NK-92 treated with Interleukin-12 subunit alpha and Interleukin-12 subunit beta, amount 100 ng/mL, for 24 hours (cell line): ENCODE results near the gene HINFP.
A peak's percentile ranks its signal among the peaks of the same experiment; 100 is the strongest.
"Not testable (repeated sequence)": the region's sequence is repeated elsewhere in the genome, so short reads cannot be mapped to it uniquely, and the experiment has no call there.

Experiments
- DNase-seq: peaks from one replicate; lab custom pipeline; 2025; lab: John Stamatoyannopoulos, UW

HINFP gene

DNA sequence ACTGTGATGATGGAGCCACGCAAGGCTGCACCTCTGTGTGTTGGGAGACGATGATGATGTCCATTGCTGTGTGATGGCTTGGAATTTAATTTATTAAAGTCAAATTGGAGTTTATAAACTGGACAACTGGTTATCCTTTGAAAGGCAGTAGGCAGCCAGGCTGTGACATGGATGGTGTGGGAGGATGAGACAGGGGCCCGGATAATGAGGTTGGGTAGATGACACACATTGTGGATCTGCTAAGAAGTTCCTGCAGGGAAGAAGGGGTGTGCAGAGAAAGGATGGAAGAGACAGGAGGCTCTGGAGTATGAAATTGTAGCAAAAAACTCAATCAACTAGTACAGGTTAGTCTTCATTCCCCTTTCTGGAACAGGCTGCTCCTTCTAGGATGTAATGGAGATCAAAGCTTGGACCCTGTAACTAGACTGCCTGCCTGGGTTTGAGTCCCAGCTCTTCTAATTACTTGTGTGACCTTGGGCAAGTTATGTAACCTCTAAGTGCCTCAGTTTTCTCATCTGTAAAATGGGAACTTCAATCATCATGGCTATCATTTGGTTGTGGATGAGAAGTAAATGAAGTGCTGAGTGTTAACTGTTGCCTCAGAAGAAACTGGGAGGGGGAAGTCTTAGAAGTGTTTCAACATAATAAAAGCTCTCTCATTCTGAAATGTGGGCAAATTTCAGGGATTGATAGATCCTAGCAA lies 4.2 kb upstream of the HINFP start:
- no peak for DNase-seq

DNA sequence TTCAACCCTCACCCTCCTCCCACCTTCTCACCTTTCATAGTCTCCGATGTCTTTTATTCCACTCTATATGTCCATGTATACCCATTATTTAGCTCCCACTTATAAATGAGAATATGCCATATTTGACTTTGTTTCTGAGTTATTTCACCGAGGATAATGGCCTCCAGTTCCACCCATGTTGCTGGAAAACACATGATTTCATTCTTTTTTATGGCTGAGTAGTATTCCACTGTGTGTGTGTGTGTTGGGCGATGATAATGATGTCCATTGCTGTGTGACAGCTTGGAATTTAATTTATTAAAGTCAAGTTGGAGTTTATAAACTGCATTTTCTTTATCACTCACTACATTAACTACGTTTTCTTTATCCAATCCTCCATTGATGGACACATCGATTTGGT lies 3.2 kb upstream of the HINFP start:
- DNase-seq = no peak

DNA sequence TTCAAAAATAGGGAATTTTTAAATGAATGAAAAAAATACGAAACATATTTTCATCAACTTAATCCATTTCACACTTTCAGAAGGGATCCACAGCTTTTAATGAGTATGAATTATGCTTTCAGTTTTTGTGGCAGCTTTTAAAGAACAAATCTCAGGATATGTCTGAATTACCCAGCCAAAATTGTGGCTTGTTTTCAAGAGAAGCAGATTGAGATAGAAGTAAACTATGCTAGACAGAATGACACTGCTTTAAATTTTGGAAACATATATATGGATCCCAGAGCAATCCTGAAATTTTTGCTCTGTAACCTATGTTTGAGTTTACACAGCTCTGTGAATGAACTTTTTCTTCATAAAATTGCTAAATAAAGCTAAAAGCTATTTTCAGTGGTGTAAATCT lies 2.4 kb upstream of the HINFP start:
- no peak for DNase-seq

DNA sequence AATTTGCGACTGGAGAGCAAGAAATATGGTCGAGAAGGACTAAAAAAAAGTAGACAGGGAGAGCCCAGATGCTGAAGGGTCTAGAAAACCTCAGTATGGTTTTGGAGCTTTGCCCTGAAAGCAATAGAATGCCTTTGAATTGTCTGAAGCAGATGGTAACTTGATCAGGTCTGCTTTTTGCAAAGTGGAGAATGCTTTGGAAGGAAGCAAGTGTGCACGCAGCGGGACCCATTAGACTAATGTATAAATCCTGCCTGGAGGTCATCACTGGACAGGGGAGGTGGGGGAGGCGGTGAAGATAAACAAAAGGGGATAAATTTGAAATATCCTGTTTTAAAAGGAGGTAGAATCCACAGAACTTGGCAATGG lies 757 bp upstream of the HINFP start:
- DNase-seq = no peak

DNA sequence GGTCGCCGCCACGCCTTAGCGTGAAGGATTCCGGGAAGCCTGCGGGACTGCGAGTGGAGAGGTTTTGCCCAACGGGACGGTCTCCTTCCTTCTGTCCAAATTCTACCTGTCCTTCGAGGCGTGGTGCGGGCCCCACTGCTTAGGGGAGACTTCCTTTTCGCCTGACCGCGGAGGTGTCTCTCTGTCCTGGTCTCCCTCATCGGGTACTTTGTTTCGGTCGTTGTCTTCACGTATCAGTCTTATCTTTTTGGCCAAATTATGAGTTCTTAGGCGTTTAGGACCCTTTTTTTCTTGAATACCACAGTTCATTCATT lies 388 bp downstream of the HINFP start:
- no peak for DNase-seq

DNA sequence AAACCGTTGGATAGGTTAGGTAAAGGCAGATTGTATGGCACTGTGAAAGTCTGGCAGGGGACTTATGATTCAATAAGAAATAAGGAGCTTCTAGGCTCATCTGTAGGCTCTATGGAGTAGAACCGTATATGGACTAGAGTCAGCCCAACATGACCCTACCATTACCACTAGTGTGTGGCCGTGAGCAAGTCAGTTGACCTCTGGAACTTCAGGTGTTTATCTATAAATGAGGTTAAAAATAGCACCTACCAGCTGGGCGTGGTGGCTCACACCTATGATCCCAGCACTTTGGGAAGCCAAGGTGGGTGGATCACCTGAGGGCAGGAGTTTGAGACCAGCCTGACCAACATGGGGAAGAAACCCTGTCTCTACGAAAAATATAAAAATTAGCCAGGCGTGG lies 4.4 kb downstream of the HINFP start:
- no peak for DNase-seq

DNA sequence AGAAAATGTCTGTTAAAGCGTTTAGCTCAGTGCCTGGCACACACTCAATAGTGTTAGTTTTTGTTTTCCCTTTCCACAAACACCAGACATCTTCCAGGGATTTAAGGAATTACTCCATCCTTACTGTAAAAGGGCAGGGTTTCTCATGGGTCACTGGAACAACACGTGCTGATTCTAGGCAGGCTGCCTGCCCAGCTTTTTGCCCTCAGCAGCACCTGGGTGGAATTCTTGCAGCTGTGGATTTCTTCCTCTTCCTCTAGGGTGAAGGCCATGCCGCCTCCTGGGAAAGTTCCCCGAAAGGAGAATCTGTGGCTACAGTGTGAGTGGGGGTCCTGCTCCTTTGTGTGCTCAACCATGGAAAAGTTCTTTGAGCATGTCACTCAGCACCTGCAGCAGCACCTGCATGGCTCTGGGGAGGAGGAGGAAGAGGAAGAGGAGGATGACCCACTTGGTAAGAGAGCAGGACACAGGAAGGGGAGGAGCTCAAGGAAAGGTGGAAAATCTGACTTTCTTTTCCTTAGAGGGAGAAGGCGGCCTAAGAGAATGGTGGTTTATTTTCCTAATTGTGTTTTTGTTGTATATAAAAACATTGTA lies 5.4 kb downstream of the HINFP start:
- no peak for DNase-seq

DNA sequence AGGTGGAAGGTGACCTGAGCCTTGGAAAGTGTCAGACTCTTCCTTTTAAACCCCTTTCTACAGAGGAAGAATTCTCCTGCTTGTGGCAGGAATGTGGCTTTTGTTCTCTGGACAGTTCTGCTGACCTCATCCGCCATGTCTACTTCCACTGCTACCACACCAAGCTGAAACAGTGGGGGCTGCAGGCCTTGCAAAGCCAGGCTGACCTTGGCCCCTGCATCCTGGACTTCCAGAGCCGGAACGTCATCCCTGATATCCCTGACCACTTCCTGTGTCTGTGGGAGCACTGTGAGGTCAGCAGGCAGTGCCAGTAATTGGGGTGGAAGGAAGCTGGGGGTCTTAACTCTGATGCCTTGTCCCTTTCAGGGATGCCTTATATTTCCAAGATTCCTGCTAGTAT lies 9.3 kb downstream of the HINFP start:
- DNase-seq = no peak

DNA sequence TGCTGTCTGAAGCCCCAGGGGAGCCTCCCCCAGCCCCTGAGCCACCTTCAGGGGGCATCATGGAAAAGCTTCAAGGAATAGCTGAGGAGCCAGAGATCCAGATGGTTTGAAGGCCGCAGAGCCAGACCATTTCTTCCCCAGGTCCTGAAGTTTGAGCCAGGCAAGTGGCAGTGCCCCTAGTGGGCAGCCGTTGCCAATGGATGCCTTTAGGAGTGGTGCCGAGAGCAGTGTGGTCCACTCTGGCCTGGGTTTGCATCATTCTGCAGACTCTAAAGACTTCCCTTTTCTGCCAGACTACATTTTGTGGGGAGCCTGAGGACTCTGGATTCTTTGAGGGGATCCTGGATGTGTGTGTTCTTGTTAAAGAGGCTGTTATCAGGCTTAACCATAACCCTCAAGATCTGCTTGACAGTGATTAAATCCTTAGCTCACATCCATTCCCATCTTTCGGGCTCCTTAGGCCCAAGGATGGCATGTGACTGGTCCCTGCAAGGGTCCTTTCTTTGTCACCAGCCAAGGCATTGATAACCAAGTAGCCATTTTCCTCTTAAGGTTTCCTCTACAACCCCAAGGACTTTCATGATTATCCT lies 13.1 kb downstream of the HINFP start:
- no peak for DNase-seq

DNA sequence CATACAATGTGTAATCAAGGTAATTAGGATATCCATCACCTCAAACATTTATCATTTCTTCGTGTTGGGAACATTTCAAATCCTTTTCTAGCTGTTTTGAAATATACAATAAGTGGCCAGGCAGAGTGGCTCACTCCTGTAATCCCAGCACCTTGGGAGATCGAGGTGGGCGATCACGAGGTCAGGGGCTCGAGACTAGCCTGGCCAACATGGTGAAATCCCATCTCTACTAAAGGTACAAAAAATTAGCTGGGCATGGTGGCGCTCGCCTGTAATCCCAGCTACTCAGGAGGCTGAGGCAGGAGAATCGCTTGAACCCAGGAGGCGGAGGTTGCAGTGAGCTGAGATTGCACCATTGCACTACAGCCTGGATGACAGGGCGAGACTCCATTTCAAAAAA lies 17.9 kb downstream of the HINFP start:
- not testable (repeated sequence) for DNase-seq

DNA sequence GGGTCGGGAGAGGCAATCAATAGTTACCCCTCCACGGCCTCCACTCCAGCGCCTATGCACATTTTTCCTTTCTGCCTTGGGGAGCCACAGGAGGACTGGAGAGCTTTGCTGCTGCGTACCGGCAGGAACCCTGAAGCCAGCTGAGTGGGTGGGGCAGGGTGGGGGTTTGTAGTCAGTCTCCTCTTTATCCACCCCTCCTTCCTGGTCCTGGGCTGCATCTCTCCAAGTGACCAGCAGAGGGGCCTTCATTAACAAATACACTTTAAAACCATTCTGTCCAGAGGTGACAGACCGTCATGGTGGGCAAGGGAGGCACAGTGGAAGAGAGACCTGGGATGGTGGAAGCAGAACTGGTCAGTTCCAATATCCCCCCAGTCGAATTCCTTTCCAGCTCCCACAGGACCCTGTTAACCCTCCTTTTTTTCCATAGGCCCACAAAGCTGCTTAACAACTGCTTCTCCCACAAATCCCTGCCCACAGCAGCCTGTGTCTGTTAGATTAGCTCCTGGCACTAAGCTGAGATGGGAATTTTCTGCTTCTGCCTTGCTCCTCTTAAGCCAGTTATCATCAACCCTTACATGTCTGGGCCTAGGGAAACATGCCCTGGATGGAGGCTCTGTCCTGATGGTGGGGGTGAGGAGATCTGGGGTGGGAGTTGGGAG lies 23.6 kb downstream of the HINFP start:
- peak; percentile 20 for DNase-seq

DNA sequence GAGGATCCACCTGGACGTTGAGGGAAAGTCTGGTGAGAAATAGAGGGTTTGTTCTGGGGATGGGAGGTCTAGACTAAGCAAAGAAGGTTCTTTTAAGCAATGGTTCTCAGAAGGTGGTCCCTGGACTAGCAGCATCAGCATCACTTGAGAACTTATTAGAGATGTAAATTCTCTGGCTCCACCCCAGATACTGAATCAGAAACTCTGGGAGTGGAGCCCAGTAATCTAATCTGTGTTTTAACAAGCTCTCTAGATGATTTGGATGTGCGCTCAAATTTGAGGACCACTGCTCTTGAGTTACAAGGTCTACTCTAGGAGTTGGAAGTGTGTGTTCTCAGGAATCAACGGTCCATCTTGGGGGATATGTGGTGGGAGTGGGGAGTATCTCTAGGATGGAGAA lies 24.2 kb downstream of the HINFP start:
- DNase-seq = no peak

DNA sequence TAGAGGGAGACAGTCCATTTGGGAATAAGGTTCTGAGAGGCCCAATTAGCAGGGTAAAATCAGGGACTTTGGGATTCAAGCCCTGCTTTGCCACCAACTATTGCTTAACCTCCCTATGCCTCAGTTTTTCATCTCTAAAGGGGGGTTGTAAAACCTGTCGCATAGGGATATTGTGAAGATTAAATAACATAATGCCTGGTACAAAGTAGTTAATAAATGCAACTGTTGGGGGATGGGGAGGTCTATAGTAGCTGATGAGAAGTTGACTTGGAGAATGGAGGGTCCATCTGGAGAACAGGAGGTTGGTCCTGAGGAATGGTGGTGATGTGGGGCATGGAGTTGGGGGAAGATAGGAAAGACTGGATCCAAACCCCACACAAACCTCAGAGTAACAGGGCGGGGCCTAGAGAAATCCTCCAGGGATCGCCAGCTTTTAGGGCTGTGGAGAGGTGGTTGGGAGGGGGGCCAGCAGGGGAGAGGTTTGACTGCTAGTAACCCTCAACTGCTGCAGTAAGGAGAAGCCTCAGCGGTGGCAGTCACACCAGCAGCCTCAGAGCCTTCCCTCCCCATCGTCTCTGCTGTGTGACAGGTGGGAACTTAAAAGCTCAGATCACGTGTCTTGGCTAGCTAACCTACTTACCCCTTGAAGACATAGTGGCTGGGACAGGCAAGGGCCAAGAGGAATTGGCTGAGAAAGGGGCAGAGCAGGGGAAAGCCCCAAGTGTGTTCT lies 26.4 kb downstream of the HINFP start:
- DNase-seq = no peak

DNA sequence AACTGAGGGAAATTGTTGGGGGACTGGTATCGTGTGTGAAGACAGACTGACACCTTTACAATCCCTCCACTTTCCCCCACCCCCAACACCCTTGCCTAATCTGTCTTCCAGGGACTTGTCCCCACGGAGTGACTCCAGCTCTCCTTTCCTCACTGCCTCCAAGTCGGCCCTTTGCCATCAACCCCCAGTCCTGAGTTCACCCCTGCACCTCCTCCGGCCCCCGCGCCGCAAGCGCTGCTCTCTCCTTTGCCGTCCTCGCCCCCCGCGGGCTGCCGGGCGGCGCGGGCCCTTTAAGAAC lies 27.3 kb downstream of the HINFP start:
- no peak for DNase-seq

DNA sequence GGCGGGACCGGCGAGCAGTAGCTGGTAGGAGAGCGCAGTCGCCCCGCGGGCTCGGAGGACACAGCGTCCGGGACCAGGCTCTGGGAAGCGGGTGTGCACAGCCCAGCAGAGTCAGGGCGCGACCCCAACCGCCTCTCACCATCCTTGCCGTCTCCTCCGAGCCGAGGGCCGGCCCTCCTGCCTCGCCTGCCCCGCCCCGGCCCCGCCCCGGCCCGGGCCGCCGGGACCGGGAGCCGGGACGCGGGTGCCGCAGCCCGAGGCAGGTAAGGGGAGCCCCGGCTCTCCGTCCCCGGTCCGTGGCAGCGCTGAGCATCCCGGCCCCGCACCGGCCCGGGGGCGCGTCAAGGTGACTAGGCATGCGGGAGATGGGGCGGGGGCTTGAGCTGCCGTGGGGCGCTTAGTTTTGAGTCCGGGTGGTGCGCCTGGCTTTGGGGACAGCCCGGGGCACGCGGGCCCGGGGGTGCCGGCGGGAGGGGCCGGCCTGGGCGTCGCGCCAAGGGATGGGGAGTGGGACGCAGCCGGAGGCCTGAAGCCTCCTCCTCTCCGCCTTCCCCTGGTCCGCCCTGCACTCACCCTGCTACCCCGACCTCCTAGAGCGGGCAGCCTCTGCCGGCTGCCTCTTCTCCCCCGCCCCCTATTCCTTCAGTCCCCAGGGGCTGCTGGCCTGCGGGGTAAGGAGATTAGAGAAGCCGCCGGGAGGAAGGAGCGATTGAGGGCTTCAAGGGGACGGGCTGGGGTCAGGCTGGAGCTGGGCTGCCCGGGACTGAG lies 27.8 kb downstream of the HINFP start, which contains the start of gene ABCG4:
ABCG4 (plus strand) TSS at position 35 of the 768 bp plus-strand sequence. CDS start 914 bp downstream, outside the sequence.
- DNase-seq = no peak

DNA sequence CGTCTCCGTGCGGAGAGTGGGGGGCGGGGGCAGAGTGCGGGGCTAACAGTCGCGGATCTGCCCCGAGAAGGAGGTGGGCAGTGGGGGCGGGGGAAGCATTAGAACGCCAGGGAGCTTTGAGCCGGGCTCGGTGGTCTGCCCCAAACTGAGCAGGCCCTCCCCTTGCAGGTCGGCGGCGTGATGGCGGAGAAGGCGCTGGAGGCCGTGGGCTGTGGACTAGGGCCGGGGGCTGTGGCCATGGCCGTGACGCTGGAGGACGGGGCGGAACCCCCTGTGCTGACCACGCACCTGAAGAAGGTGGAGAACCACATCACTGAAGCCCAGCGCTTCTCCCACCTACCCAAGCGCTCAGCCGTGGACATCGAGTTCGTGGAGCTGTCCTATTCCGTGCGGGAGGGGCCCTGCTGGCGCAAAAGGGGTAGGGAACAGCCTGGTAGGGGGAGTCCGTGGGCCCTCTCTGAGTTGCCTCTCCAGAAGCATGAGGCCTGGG lies 28.5 kb downstream of the HINFP start:
- no peak for DNase-seq

DNA sequence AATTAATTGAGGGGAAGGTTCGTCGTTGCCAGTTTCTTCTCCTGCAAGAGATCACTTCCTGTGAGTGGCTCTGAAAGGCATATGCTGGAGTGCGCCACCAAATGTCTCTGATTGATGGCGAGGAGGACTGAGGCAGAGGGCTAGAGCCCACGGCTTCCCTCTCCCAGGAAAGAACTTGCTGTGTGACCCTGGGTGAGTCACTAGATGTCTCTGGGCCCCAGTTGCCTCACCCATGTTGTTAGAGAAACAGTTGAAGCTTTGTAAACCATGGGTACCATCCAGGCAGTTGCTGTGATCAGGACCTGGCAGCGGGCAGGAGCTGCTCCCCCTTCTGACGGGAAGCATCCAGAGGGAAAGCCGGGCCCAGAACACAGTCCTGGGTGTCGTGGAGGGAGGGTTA lies 30.7 kb downstream of the HINFP start:
- no peak for DNase-seq

DNA sequence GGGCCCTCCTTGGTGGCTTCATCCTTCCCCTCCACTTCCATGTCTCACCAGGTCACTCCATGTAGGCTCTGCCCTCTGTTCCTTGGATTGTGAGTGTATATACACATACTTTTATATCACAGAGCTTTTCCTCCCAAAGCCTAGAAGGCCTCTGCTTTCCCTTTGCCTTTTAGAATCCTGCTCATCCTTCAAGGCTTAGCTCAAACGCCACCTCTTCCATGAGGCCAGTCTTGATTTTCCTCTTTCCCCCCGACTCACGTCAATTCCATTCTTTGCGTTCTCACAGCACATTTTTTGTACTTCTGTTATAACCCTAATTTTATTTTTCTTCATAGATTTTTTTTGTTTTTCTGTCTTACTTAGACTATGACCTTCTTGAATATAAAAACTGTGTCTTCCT lies 31.2 kb downstream of the HINFP start:
- no peak for DNase-seq

DNA sequence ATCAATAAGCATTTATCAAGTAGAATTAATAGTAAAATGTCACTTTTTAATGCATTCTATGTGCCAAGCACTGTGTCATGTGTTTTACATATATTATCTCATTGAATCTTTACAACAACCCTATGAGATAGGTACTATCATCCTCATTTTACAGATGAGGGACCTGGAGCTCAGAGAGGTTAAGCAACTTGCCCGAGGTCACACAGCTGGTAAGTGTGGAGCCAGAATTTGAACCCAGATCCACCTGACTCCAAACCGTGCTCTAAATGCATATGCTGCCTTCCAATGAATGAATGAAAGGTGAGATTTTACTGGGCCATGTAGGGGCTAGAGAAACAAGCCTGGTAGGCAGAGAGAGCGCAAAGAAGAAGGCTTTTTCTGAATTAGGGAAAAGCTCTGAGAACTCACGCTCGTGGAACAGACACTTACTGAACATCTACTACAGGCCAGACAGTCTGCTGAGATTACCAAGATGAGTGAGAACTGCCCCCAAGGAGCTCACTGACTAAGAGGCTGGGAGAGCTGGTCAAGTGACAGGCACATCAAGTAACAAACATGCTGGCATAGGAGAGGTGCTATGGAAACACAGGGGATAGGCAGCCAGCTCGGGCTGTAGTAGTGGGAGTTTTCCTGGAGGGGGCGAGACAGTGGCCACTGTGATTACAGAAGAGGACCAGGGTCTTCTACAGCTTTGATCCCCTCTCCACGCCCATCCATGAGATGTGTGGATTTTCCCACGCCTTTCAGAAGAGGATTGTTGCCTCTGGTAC lies 31.9 kb downstream of the HINFP start:
- no peak for DNase-seq

DNA sequence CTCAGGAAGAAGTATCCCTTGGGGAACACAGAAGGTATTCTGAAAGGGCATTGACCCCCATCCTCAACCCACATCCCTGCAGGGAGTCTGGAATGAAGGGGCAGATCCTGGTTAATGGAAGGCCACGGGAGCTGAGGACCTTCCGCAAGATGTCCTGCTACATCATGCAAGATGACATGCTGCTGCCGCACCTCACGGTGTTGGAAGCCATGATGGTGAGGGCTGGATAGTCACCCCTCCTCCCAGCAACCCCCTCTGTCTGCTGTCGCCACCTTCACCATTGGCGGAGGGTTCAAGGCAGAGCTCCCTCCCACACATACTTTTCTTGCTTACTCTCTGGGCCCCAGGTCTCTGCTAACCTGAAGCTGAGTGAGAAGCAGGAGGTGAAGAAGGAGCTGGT lies 32.8 kb downstream of the HINFP start:
- DNase-seq = no peak
